CD4-positive, CD25-positive, alpha-beta regulatory T cell (primary cell): ENCODE measurements around the gene YPEL2. TPM values are rescaled to one million over a fixed set of nuclear protein-coding genes. Genes with fewer than 3 reads are reported as not detected.

Experiments
- polyA plus RNA-seq, 4 donors: library from polyadenylated mRNA; unstranded; fragments of 300-500 nt; fragmentation: Illumina TruSeq; gene quantifications; one replicate each; pipeline ENCODE4 v1.2.3, GENCODE V29; 2021
- total RNA-seq: library from RNA; stranded (reverse); gene quantifications from one replicate; pipeline ENCODE4 v1.2.3, GENCODE V29; 2022

YPEL2 gene
- total and polyA plus RNA-seq, 5 donors from 2014 or later, result 35.7 to 64.3 (median 44.8) TPM

Other genes with a start within 250 kb of the YPEL2 start
- gene TRIM37, start 224.8 kb upstream of the YPEL2 start, total RNA-seq, result 27.9 TPM
- 10 to 100 TPM in 2 of 4 donors, 1 to 10 TPM in 2; 8.5 to 11.6 (median 10.6) TPM for gene TRIM37, start 224.8 kb upstream of the YPEL2 start, polyA plus RNA-seq
- gene SKA2, start 176.5 kb upstream of the YPEL2 start, total RNA-seq, result 37.7 TPM
- 10 to 100 TPM; 38.5 to 86.7 (median 68.5) TPM for gene SKA2, start 176.5 kb upstream of the YPEL2 start, polyA plus RNA-seq
- 3.0 TPM for gene PRR11, start 175.9 kb upstream of the YPEL2 start, total RNA-seq
- 1 to 10 TPM; 1.2 to 1.8 (median 1.5) TPM for gene PRR11, start 175.9 kb upstream of the YPEL2 start, polyA plus RNA-seq
- gene SMG8, start 121.6 kb upstream of the YPEL2 start, total RNA-seq, result 10.3 TPM
- gene SMG8, start 121.6 kb upstream of the YPEL2 start, polyA plus RNA-seq, result 10 to 100 TPM; 10.3 to 16.6 (median 14.0) TPM
- gene GDPD1, start 111.1 kb upstream of the YPEL2 start, total RNA-seq, result 2.9 TPM
- 1 to 10 TPM; 1.7 to 3.3 (median 2.8) TPM for gene GDPD1, start 111.1 kb upstream of the YPEL2 start, polyA plus RNA-seq
- gene DHX40, start 234.0 kb downstream of the YPEL2 start, total RNA-seq, result 52.2 TPM
- gene DHX40, start 234.0 kb downstream of the YPEL2 start, polyA plus RNA-seq, result 10 to 100 TPM; 22.3 to 23.4 (median 22.8) TPM